ENCODE data around the gene GPR35. TPM values are rescaled to one million over a fixed set of nuclear protein-coding genes. Genes with fewer than 3 reads are reported as not detected.
A peak's percentile ranks its signal among the peaks of the same experiment; 100 is the strongest.

Gene GPR35
- total RNA-seq, 2 donors from 2014 or later, result 1.5 to 7.9 TPM

GRCh38 chr2:240596491-240596931 lies 28.8 kb upstream of the GPR35 start:
- H3K9me3 Mint-ChIP-seq, result no peaks in the 10 kb centered on the region
- DNase-seq (ENCODE audit: low spot score in 2 of 2), result no peak
- no peaks in the 10 kb centered on the region for H3K36me3 Mint-ChIP-seq
- no peak for ATAC-seq
- H3K27ac Mint-ChIP-seq, result no peak overlapping the region

DNA sequence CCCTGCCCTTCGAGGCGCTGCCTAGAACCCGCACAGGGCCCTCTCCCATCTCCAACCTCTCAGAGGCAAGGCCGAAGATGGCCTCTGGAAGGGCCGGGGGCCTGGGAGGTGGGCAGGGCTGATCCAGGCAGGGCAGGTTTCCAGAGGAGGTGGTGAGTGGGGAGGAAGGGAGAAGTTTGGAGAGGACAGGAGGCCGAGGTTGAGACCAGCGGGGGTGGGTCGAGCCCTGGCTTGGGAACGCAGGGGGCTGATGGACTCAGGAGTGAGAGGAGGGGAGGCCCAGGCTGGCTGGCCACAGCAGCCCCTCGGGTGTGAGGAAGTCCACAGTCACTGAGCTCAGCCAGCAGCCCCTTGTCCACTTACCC lies 28.2 kb upstream of the GPR35 start:
- Mint-ChIP-seq H3K27ac (no peak overlapping the region), H3K9me3 (no peaks in the 10 kb centered on the region), H3K36me3 (no peaks in the 10 kb centered on the region)
- DNase-seq (ENCODE audit: low spot score in 2 of 2) (no peak), ATAC-seq (no peak)

DNA sequence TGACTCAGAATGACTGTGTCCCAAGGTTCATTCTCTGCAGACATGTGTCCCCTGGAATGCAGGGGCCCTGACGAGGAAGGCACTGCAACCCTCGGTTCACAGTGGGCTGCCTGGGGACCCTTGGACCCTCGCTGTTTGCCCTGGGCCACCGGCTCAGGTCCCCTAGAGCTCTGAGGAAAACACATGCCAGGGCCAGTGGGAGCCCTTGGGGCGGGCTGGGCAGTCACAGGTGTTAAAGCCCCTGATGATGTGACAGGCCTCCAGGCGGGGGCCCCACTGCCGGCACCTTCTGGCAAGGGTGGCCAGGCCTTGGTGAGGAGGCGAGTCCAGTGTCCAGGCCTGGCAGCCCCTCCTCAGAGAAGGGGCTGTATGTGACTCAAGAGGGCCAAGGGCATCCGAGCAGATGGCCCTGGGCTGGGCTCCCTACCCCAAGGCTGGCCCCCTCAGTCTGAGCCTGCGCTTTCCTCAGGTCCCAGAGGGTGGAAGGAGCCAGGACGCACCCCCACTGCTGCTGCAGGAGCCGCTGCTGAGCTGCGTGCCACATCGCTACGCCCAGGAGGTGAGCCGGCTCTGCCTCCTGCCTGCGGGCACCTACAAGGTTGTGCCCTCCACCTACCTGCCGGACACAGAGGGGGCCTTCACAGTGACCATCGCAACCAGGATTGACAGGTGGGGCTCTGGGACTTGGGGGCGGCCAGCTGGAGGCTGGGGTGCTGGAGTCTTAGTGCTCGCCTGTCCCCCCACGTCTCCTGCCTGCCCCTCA lies 27.7 kb upstream of the GPR35 start:
- ATAC-seq, result no peak
- no peak for DNase-seq (ENCODE audit: low spot score in 2 of 2)

DNA sequence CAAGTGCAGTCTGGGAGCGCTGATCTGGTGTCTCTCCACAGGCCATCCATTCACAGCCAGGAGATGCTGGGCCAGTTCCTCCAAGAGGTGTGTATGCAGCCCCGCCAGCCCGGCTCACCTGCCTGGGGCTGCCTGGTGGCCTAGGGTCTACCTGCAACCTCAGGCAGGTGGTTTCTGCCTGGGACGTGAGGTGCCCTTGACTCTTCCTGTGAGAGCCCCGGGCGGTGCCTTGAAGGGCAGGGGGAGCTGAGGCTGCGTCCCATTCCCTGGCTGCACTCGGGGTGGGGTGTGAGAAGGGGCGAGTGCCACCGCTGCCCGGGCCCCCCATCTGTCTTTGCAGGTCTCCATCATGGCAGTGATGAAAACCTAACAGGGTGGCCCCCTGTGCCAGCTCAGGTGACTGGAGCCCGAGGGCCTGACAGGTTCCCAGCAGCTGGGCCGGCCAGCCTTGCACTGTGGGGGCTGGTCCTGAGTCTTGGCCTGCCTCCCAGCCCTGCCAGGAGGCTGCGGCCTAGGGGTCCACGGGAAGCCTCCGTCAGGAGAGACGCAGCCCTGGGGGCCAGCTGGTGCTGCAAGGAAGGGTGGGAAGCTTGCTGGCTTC lies 26.9 kb upstream of the GPR35 start:
- no peaks in the 10 kb centered on the region for H3K9me3 Mint-ChIP-seq
- DNase-seq (ENCODE audit: low spot score in 2 of 2) (no peak), ATAC-seq (no peak)
- H3K27ac Mint-ChIP-seq, result peak overlapping the region in 1 of 2 donors; percentile 86
- no peaks in the 10 kb centered on the region for H3K36me3 Mint-ChIP-seq

More for the DNA sequence above, 27.7 kb upstream of the GPR35 start:
- Mint-ChIP-seq H3K27ac (no peak overlapping the region), H3K9me3 (no peaks in the 10 kb centered on the region), H3K36me3 (no peaks in the 10 kb centered on the region)

DNA sequence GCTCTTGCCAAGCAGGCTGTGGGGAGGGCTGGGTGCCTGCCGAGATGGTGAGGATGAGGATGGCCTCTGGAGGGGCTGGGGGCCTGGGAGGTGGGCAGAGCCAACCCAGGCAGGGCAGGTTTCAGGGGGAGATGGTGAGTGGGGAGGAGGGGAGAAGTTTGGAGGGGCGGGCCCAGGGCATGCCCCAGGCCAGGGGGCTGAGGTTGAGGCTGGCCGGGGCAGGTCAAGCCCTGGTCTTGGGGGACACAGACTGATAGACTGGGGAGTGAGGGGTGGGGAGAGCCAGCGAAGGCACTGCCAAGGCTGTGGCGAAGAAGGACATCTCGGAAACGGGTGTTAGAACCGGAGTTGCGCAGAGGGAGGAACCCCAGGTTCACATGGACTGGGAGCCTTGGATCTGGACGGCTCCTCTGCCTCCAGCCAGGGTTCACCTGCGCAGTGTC lies 26.1 kb upstream of the GPR35 start:
- DNase-seq (ENCODE audit: low spot score in 2 of 2) (no peak), ATAC-seq (no peak)
- Mint-ChIP-seq H3K9me3 (no peaks in the 10 kb centered on the region), H3K36me3 (no peaks in the 10 kb centered on the region), H3K27ac (peak overlapping the region; percentile 86 to 89)

DNA sequence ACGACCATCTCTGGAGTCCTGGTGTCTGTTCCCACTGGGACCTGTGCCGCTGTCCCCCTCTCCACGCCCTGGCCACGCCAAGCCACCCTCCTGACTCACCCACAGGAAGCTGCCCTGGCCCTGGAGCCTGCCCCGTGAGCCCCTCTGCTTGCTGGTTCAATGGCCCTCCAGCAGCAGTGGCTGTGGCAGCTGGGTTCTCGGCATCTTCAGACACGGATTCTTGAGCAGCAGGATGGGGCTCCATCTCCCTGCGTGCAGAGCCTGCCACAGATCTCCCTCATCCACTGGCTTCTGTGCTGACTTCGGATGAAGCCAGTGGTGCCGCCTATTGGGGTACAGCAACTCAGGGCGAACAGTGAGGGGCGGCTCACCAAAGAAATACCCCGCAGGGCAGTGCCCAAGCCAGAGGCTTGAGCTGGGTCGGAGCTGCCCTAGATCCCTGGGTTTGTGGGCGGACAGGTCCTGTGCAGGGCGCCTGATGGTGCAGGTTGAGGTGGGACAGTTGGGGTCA lies 24.8 kb upstream of the GPR35 start:
- no peak for ATAC-seq
- Mint-ChIP-seq H3K27ac (peak overlapping the region in 1 of 2 donors; percentile 86), H3K36me3 (no peaks in the 10 kb centered on the region), H3K9me3 (no peaks in the 10 kb centered on the region)
- DNase-seq (ENCODE audit: low spot score in 2 of 2), result no peak

GRCh38 chr2:240601061-240601830 lies 24.0 kb upstream of the GPR35 start:
- no peak for DNase-seq (ENCODE audit: low spot score in 2 of 2)
- no peaks in the 10 kb centered on the region for H3K36me3 Mint-ChIP-seq

DNA sequence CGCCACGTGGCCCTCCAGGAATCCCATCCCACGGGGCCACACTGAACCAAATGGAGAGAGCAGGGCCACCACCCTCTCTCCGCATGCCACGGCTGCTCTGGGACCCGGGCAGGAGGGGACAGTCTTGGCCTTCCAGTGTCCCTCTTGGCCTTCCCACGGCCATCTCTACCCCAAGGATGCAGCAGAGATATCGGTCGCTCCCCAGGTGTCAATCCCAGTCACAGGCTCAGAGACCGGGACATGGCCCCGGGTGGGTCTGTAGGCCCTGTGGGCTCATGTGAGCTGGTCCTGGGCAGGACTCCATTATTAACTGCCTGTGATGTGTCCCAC lies 23.5 kb upstream of the GPR35 start:
- DNase-seq (ENCODE audit: low spot score in 2 of 2), result no peak
- Mint-ChIP-seq H3K36me3 (no peaks in the 10 kb centered on the region), H3K27ac (peak overlapping the region in 1 of 2 donors; percentile 74), H3K9me3 (no peaks in the 10 kb centered on the region)
- ATAC-seq, result no peak

More at GRCh38 chr2:240601061-240601830, 24.0 kb upstream of the GPR35 start:
- no peaks in the 10 kb centered on the region for H3K9me3 Mint-ChIP-seq
- peak overlapping the region in 1 of 2 donors; percentile 74 for H3K27ac Mint-ChIP-seq
- no peak for ATAC-seq

GRCh38 chr2:240602266-240603050 lies 22.8 kb upstream of the GPR35 start:
- ATAC-seq, result no peak
- no peaks in the 10 kb centered on the region for H3K36me3 Mint-ChIP-seq
- DNase-seq (ENCODE audit: low spot score in 2 of 2), result no peak
- no peaks in the 10 kb centered on the region for H3K9me3 Mint-ChIP-seq
- H3K27ac Mint-ChIP-seq, result peak overlapping the region in 1 of 2 donors; percentile 74

DNA sequence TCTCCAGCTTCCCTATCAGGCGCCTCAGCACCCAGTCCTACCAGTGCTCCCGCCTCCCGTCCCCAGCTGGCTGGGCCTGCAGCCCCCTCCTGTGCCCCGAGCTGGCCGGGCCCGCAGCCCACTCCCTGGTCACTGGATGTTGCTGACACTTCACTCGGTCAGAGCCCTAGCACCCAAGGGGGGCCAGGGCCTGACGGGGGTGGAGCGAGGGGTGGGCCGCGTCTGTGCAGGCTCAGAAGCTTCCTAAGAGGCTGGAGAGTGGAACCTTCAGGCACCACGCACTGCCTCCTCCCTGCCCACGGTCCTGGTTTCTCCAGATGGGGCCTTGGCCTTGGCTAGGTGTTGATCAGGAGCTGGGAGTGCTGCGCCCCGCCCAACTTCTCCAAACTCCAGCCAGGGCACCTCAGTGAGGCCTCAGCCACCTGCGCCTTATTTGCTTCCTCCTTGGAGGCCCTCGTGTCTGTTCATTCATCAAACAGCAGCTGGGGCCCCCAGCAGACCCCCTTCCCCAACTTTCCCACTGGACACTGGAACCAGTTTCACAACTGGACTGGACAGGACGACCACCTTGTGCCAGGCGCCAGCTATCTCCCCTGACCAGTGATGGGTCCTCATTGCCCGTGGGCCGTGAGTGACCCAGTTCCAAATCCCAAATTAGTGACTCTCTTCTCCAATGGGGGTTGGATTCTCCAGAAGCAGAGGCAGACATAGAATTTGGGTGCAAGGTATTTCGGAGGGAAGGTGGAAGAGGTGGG lies 22.0 kb upstream of the GPR35 start:
- ATAC-seq, result no peak

DNA sequence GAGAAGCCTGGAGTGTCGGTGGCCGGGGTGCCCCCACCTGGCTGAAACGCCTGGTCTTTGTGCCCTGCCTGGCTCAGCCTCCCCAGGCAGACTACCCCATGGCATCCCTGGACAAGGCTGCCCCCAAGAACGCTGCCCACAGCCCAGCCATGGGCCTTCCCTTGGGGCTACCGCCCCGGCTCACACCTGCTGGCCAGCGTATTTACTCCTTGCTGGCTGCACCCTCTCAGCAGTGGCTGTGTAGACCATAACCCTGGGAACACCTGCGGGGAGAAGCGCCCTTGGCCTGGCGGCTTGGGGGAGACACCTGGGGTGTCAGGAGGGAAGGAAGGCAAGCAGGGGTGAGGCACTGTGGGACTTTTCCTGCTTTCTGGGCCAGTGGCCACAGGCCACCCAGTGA lies 21.4 kb upstream of the GPR35 start:
- Mint-ChIP-seq H3K27ac (no peak overlapping the region), H3K9me3 (no peaks in the 10 kb centered on the region), H3K36me3 (no peaks in the 10 kb centered on the region)
- DNase-seq (ENCODE audit: low spot score in 2 of 2) (no peak), ATAC-seq (no peak)

More for the DNA sequence above, 22.0 kb upstream of the GPR35 start:
- DNase-seq (ENCODE audit: low spot score in 2 of 2), result no peak
- Mint-ChIP-seq H3K9me3 (no peaks in the 10 kb centered on the region), H3K36me3 (no peaks in the 10 kb centered on the region), H3K27ac (no peak overlapping the region)

- Mint-ChIP-seq H3K36me3 (no peaks in the 10 kb centered on the region), H3K27ac (no peak overlapping the region), H3K9me3 (no peaks in the 10 kb centered on the region)
- ATAC-seq, result peak in 1 of 2 donors; percentile 22
- no peak for DNase-seq (ENCODE audit: low spot score in 2 of 2)
These were observed 20.9 kb upstream of the GPR35 start for GRCh38 chr2:240604291-240604938.

DNA sequence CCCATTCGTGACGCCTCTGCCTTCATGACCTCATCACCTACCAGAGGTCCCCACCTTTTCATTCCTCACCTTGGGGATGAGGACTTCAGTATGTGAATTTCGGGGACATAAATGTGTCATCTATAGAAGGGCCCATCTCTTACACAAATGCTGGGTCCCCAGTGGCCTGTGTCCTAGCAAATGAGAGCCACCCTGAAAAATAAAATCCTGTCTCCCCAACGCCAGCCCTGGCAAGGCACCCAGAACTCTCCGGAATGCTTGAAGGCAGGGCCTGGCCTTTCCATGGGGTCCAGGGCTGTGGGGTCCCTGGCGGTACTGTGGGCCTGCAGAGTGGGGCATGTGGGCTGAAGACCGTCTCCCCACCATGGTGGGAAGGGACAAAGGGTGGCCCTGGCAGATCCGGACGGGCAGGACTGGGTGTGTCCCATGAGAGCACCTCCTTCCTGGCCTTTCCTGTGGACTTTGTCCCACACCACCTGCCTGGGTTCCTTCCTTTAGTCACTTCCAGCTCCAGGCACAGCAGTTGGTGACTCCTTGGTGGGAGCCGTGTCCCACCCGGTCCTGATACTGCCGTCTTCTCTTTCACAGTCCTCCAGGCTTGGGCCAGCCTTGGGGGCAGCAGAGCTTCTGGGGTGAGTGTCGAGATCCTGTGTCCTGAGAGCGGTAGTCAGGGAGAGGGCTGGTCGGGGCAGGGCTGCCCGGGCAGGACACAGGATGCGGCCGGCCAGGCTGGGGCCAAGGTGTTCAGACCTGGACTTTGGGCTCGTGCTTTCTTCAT lies 20.2 kb upstream of the GPR35 start:
- no peaks in the 10 kb centered on the region for H3K9me3 Mint-ChIP-seq
- no peak overlapping the region for H3K27ac Mint-ChIP-seq
- H3K36me3 Mint-ChIP-seq, result no peaks in the 10 kb centered on the region
- DNase-seq (ENCODE audit: low spot score in 2 of 2) (no peak), ATAC-seq (no peak)

DNA sequence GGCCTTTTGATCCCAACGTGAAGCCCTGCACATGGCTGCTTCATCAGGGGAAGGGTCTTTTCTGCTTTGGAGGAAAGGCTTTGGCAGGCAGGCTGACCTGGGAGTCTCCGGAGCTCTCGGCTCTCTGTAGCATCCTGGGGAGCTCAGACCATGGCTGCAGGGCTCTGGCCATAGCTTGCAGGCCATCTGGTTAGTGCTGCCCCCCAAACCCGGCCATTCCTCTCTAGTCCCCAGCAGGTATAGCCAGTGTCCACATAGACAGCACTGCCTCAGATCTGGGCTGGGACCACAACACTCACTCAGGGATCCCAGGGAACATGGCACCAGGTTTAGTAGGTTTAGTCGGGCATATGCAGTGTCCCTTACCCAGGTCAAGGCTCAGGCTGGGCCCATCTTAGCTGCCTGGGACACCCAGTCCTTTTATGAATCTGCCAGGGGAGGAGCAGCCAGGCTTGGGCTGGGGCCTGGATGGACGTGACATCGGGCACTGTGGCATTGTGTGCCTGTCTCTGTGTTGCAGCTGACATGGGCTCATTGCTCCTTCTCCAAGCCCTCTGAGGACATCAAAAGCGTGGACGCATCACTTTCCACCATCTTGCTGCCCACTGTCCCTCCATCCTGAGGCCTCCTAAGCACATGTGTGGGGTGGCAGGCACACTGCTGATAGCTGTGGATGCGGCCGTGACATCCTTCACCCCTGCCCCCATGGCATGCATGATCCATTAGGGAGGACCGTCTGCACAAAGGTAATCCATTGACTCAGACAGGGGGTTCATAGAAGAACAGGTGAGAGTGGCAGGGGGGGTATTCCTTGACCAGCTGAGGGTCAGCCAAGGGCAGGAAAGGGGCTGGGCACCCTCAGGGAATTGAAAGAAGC lies 19.2 kb upstream of the GPR35 start:
- no peak overlapping the region for H3K27ac Mint-ChIP-seq
- no peaks in the 10 kb centered on the region for H3K36me3 Mint-ChIP-seq
- no peak for DNase-seq (ENCODE audit: low spot score in 2 of 2)
- no peaks in the 10 kb centered on the region for H3K9me3 Mint-ChIP-seq
- ATAC-seq, result no peak
